GM21576 (cell line): ENCODE results near the gene CRYAB.
"Not testable (repeated sequence)": the region's sequence is repeated elsewhere in the genome, so short reads cannot be mapped to it uniquely, and the experiment has no call there.

Experiments
- ATAC-seq: cut with Tn5 transposase; IDR thresholded peaks from one replicate; pipeline ENCODE4 v1.9.1; 2021; ENCODE audit warnings: mild to moderate bottlenecking, moderate library complexity; ENCODE audit not compliant: unreplicated experiment

CRYAB gene

GRCh38 chr11:111909378-111909777, 2.2 kb downstream of the CRYAB start:
- no peak for ATAC-seq

DNA sequence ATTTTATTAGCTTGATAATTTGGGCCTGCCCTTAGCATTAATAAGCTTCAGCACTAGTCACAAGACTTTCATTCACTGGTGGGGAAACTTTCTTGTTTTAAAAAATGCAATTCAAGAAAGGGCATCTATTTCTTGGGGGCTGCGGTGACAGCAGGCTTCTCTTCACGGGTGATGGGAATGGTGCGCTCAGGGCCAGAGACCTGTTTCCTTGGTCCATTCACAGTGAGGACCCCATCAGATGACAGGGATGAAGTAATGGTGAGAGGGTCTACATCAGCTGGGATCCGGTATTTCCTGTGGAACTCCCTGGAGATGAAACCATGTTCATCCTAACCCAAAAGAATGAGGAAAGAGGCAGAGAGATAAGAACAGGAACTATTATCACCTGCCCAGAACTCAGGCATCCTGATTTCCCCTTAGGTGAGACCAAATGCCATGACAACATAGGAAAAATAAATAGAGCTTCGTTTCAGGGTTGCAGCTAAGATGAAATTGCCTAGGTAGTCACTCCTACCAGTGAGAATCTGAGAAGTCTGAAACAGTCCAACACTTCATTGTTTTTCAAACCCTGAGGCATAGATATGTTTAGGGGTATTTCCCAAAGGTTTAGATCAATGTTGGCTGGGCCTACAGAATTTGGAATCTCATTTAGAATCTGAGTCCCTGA, 2.8 kb downstream of the CRYAB start:
- no peak for ATAC-seq

- no peak for ATAC-seq
Measured at GRCh38 chr11:111906680-111907079, 4.9 kb downstream of the CRYAB start.

DNA sequence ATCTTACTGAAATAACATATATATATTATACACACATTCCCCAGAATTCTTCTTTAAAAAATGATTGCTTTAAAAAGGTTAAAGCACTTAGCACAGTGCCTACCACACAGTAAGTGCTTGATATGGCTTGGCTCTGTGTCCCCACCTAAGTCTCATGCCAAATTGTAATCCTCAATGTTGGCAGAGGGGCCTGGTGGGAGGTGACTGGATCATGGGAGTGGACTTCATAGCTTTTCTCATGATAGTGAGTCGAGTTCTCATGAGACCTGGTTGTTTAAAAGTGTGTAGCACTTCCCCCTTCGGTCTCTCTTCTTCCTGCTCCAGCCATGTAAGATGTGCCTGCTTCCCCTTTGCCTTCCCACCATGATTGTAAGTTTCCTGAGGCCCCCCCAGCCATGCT, 6.2 kb downstream of the CRYAB start:
- no peak for ATAC-seq

DNA sequence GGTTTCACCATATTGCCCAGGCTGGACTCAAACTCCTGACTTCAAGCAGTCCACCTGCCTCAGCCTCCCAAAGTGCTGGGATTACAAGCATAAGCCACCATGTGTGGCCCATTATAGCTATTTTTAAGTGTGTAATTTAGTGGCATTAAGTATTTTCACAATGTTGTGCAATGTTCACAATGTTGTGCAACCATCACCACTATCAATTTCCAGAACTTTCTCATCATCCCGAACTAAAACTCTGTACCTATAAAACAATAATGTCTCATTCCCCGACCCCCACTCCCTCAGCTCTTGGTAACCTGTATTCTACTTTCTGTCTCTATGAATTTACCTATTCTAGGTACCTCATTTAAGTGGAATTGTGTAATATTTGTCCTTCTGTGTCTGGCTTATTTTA, 24.7 kb downstream of the CRYAB start:
- ATAC-seq, result no peak

GRCh38 chr11:111886032-111886431, 25.5 kb downstream of the CRYAB start:
- ATAC-seq, result no peak

DNA sequence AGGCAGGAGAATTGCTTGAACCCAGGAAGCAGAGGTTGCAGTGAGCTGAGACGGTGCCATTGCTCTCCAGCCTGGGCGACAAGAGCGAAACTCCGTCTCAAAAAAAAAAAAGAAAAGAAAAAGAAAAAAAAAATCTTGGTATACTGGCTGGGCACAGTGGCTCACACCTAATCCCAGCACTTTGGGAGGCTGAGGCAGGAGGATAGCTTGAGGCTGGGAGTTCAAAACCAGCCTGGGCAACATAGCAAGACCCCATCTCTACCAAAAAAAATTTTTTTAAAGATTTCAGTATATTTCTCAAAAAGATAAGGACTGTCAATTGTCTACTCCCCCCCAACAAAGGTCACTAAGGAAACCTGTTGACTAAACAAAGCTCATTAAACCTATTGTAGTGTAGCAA, 26.5 kb downstream of the CRYAB start:
- not testable (repeated sequence) for ATAC-seq

DNA sequence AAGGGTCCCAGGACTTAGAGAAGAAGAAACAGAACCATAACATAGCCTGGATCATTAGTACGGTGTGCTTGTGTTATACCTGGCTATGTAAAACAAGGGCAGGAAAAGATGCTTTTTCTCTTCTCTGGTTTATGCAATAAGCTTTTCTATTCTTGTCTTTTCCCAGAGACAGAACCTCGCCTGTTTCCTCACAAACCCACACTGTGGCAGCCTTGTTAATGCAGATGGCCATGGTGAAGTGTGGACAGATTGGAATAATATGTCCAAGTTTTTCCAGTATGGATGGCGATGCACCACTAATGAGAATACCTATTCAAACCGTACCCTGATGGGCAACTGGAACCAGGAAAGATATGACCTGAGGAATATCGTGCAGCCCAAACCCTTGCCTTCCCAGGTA, 29.4 kb downstream of the CRYAB start:
- no peak for ATAC-seq

DNA sequence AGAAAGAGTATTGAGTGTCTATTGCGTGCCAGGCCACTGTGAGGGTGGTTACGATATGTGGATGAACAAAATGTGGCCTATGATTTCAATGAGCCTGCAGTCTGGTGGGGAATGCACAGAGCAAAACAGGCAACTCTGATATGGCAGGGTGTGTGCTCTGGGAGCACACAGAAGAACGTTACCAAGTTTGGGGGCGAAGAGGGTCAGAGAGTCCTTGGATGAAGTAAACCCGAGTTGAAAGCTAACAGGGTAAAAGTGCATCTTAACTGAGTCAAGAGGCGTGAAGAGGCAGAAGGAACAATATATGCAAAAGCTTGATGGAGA, 32.0 kb downstream of the CRYAB start:
- no peak for ATAC-seq

- peak; percentile 94 for ATAC-seq
Measured at GRCh38 chr11:111878849-111879636, 32.5 kb downstream of the CRYAB start, which contains the start of the genes CFAP68 and FDXACB1. Gene CFAP68, plus strand, starts transcription at chr11:111879541. Its CDS starts 20 bp downstream, at chr11:111879561. Gene FDXACB1, minus strand, starts transcription at chr11:111879165. Its CDS starts 33 bp downstream, at chr11:111879132.

DNA sequence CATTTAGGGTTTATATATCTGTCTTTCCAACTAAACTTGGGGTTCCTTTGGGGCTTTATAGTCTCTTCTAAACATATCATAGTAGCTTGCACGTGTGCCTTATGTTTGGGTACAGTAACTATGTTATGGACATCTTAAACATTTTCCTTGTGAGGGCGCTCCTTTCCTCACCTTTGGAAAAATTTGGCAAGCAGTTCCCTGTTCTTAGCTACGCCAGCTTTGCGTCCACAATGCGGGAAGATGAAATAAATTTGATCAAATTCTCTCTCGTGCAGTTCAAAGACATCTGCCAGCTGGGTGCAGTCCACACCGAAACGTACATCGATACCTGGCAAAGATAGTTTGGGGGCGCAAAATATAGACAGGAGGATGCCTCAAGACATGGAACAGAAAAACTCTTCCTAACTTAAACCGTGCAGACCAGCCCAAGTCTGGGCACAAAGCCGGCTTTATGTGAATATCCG, 33.2 kb downstream of the CRYAB start:
- ATAC-seq, result peak; percentile 11

- ATAC-seq, result no peak
Measured at GRCh38 chr11:111871693-111872161, 39.8 kb downstream of the CRYAB start.

DNA sequence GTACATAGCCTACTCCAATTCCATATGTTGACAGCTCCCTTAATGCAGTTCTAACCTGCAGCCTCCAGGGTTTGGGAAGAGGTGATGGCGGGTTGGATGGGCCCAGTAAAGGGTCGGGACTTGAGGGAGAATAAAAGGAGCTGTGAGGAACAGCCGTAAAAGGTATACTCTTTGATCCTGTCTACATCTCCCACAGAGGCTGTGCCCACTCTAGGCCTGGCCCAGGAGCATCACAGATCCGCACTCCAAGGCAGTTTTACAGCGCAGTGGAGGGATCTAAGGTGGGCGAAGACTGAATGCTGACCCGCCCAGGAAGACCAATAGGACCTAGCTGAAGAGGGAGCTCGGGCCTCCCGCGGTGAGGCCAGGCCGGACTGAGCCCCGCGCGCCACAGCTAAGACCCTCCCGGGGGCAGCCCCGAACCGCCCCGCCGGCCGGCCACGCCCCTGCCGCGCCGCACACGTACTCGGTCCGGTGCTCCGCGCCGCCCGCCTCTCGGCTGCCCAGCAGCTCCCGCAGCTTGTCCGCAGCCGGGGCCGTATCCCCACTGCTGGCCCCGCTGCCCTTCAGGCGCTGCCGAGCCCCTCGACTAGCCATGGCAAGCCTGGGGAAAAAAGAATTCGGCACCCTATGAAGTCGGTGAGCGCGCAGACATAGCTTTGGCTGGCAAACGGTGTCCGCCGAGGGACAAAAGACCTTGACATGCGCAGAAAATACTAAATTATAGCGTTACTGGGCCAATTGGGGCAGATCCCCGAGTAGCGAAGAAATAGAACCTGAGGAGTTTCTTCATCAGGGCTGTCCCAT, 40.5 kb downstream of the CRYAB start, which contains the start of gene ALG9:
ALG9 (minus strand) TSS at position 696 of the 807 bp plus-strand sequence; CDS start at position 597, 99 bp downstream.
- peak; percentile 90 for ATAC-seq

DNA sequence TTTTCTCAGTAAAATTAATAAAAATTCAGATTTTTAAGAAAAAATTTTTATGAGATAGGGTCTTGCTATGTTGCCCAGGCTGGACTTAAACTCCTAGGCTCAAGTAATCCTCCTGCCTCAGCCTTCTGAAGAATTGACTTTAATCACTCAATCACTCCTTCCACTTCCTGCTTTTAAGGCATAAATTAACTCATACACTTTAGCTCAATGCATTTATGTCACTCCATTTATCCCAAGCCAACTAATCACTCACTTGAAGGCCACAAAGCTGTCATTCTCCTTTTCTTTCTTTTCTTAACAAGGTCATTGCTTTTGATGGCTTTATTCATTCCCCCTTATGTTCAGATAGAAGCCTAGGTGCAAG, 41.1 kb downstream of the CRYAB start:
- peak; percentile 7 for ATAC-seq

- no peak for ATAC-seq
Measured at GRCh38 chr11:111870113-111870512, 41.5 kb downstream of the CRYAB start.

DNA sequence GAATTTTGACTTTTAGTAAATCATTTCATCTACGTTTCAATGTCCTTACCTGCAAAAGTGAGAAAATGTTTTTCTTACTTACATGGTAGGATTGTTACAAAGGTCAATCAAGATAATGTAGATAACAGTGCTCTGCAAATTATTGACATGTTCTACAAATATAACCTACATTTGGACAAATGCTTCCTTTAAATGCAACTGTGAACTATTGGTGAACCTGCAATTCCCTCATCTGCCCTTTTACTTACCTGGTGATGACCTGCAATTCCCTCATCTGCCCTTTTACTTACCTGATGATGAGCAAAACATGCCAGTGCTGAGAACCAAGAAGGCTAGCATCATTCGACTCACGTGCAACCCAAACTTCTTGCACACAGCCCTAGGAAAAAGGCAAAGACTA, 51.3 kb downstream of the CRYAB start:
- ATAC-seq, result no peak
